HepG2 (cell line): Measurements from ENCODE around the gene DGAT2. TPM values are rescaled to one million over a fixed set of nuclear protein-coding genes. Genes with fewer than 3 reads are reported as not detected.

Experiments
- DDIT3 ChIP-seq: sonication (generic); formaldehyde crosslinking; IDR thresholded peaks from 2 replicates; pipeline ENCODE4 v1.4.0; 2020; ENCODE audit warnings: mild to moderate bottlenecking, missing genetic modification reagents
- FIP1L1 ChIP-seq: fragments of 200-400 bp; formaldehyde crosslinking; IDR thresholded peaks from 2 replicates; pipeline ENCODE4 v1.6.1; 2018; ENCODE audit warnings: low read depth, mild to moderate bottlenecking, low read length, moderate library complexity, borderline replicate concordance; ENCODE audit not compliant: insufficient read depth
- GABPB1 ChIP-seq: IDR thresholded peaks from 2 replicates; pipeline ENCODE4 v1.6.1; 2016; ENCODE audit warnings: mild to moderate bottlenecking, missing genetic modification reagents, moderate library complexity, missing compliant biosample characterization
- HNRNPL ChIP-seq: fragments of 200-400 bp; formaldehyde crosslinking; IDR thresholded peaks from 2 replicates; pipeline ENCODE4 v1.6.1; 2017; ENCODE audit warnings: mild to moderate bottlenecking, low read depth, low read length
- MBNL3 ChIP-seq: fragments of 250-450 bp; sonication (Bioruptor Pico); conservative IDR thresholded peaks from 2 replicates; pipeline ENCODE4 v1.8.0; 2022; ENCODE audit warnings: mild to moderate bottlenecking, inconsistent platforms
- NR1H2 ChIP-seq: sonication (generic); formaldehyde crosslinking; IDR thresholded peaks from 2 replicates; pipeline ENCODE4 v1.8.1; 2022; ENCODE audit warnings: low read depth, missing genetic modification reagents, borderline replicate concordance
- NR2F2 ChIP-seq: IDR thresholded peaks from 2 replicates; pipeline ENCODE4 v1.6.1; 2012; ENCODE audit warnings: low read depth, inconsistent platforms, borderline replicate concordance
- PAXIP1 ChIP-seq: sonication (generic); formaldehyde crosslinking; conservative IDR thresholded peaks from 2 replicates; pipeline ENCODE4 v1.4.0; 2020; ENCODE audit warnings: mild to moderate bottlenecking, missing genetic modification reagents, moderate library complexity
- PITX1 ChIP-seq: sonication (generic); formaldehyde crosslinking; IDR thresholded peaks from 2 replicates; pipeline ENCODE4 v1.5.1; 2020; ENCODE audit warnings: mild to moderate bottlenecking, missing genetic modification reagents
- SALL1 ChIP-seq: sonication (generic); formaldehyde crosslinking; IDR thresholded peaks from 2 replicates; pipeline ENCODE4 v1.8.0; 2022; ENCODE audit warnings: mild to moderate bottlenecking, missing genetic modification reagents
- SALL2 ChIP-seq: sonication (generic); formaldehyde crosslinking; IDR thresholded peaks from 2 replicates; pipeline ENCODE4 v1.8.1; 2023; ENCODE audit warnings: mild to moderate bottlenecking, missing genetic modification reagents, inconsistent platforms
- SNRNP70 ChIP-seq: fragments of 200-400 bp; formaldehyde crosslinking; IDR thresholded peaks from 2 replicates; pipeline ENCODE4 v1.6.1; 2017; ENCODE audit warnings: mild to moderate bottlenecking, low read depth, low read length, moderate library complexity
- THYN1 ChIP-seq: sonication (generic); formaldehyde crosslinking; IDR thresholded peaks from 2 replicates; pipeline ENCODE4 v1.8.1; 2023; ENCODE audit warnings: low read depth, mild to moderate bottlenecking, moderate library complexity, missing genetic modification reagents, borderline replicate concordance
- TOPORS ChIP-seq: sonication (generic); formaldehyde crosslinking; IDR thresholded peaks from 2 replicates; pipeline ENCODE4 v1.8.0; 2023; ENCODE audit warnings: mild to moderate bottlenecking, missing genetic modification reagents
- ZNF431 ChIP-seq: sonication (generic); formaldehyde crosslinking; IDR thresholded peaks from 2 replicates; pipeline ENCODE4 v1.9.0; 2022; ENCODE audit warnings: missing genetic modification reagents, low read depth, mild to moderate bottlenecking, borderline replicate concordance
- ZNF598 ChIP-seq: sonication (generic); formaldehyde crosslinking; IDR thresholded peaks from 2 replicates; pipeline ENCODE4 v1.5.1; 2020; ENCODE audit warnings: mild to moderate bottlenecking, missing genetic modification reagents, borderline replicate concordance
- ZNF607 ChIP-seq: sonication (generic); formaldehyde crosslinking; IDR thresholded peaks from 2 replicates; pipeline ENCODE4 v1.5.1; 2020; ENCODE audit warnings: missing genetic modification reagents, mild to moderate bottlenecking, borderline replicate concordance
- ZNF777 ChIP-seq: sonication (generic); formaldehyde crosslinking; IDR thresholded peaks from 2 replicates; pipeline ENCODE4 v1.4.0; 2020; ENCODE audit warnings: missing genetic modification reagents
- ZNF781 ChIP-seq: sonication (generic); formaldehyde crosslinking; IDR thresholded peaks from 2 replicates; pipeline ENCODE4 v1.5.1; 2020; ENCODE audit warnings: borderline replicate concordance, mild to moderate bottlenecking, missing genetic modification reagents; ENCODE audit errors: not compliant biosample characterization
- ZSCAN20 ChIP-seq: sonication (generic); formaldehyde crosslinking; IDR thresholded peaks from 2 replicates; pipeline ENCODE4 v1.4.0; 2020; ENCODE audit warnings: missing genetic modification reagents, mild to moderate bottlenecking, borderline replicate concordance
- polyA plus RNA-seq, 8 experiments: library from polyadenylated mRNA; depleted of rRNA in 3 of 8; stranded (reverse) in 7 of 8; unstranded in 1 of 8; fragments of >200 nt; fragmentation: Illumina TruSeq in 4 of 8; extraction: Trizol in 4 of 8; gene quantifications; 2 replicates each; pipeline versions ENCODE4 v1.2.1 to v1.2.3, GENCODE V29; 2011 to 2016; ENCODE audit warnings: low read depth in 4 of 8, missing spikeins in 1 of 8, mixed read lengths in 1 of 8; ENCODE audit not compliant: insufficient read depth in 1 of 8
- total RNA-seq, 5 experiments: library from RNA; depleted of rRNA; stranded (reverse); fragments of >200 nt; fragmentation: Illumina TruSeq; extraction: Trizol; gene quantifications; 2 replicates each; pipeline ENCODE4 v1.2.3, GENCODE V29; 2016; ENCODE audit warnings: low read depth in 1 of 5
- TF ChIP-seq, protein P1 (sequence below): sonication (generic); formaldehyde crosslinking; IDR thresholded peaks from 2 replicates; pipeline ENCODE4 v1.5.0; 2020; ENCODE audit warnings: missing genetic modification reagents, mild to moderate bottlenecking, borderline replicate concordance
- TF ChIP-seq, protein P2 (sequence below): fragments of 450-650 bp; IDR thresholded peaks from 2 replicates; pipeline ENCODE4 v1.6.1; 2017

DGAT2 gene
- total and polyA plus RNA-seq, 2 of the 13 experiments (the other 11 are each of a cell fraction or from before 2014, with no cell fraction given) = 39.0 to 65.6 TPM

GRCh38 chr11:75721852-75722668, 46.5 kb upstream of the DGAT2 start (continued):
- TF ChIP-seq, protein P1, sequence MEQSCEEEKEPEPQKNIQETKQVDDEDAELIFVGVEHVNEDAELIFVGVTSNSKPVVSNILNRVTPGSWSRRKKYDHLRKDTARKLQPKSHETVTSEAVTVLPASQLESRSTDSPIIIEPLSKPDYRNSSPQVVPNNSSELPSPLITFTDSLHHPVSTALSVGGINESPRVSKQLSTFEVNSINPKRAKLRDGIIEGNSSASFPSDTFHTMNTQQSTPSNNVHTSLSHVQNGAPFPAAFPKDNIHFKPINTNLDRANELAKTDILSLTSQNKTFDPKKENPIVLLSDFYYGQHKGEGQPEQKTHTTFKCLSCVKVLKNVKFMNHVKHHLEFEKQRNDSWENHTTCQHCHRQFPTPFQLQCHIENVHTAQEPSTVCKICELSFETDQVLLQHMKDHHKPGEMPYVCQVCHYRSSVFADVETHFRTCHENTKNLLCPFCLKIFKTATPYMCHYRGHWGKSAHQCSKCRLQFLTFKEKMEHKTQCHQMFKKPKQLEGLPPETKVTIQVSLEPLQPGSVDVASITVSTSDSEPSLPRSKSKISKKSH = no peak
- 0 out of 2 replicates have a peak, but pooled peaks have one; percentile 72 for TF ChIP-seq TOPORS (CRISPR knock-in tag)
- TF ChIP-seq THYN1 (CRISPR knock-in tag) = no peak
- no peak for TF ChIP-seq FIP1L1
- peak; percentile 99 for TF ChIP-seq HNRNPL
- peak; percentile 55 for TF ChIP-seq ZNF781
- TF ChIP-seq MBNL3 (CRISPR knock-in tag) = no peak
- no peak for TF ChIP-seq SALL2 (CRISPR knock-in tag)
- no peak; the same call in 1 of the 2 replicates for TF ChIP-seq GABPB1
- no peak for TF ChIP-seq ZNF607 (CRISPR knock-in tag)
- no peak for TF ChIP-seq ZNF777 (CRISPR knock-in tag)
- no peak for TF ChIP-seq ZSCAN20 (CRISPR knock-in tag)
- peak; percentile 82 for TF ChIP-seq SALL1
- no peak for TF ChIP-seq ZNF431
- peak; percentile 81 for TF ChIP-seq PAXIP1
- TF ChIP-seq ZNF598 (CRISPR knock-in tag) = 0 out of 2 replicates have a peak, but pooled peaks have one; percentile 50
- TF ChIP-seq NR1H2 = no peak
- TF ChIP-seq SNRNP70 = no peak
- TF ChIP-seq DDIT3 = no peak
- TF ChIP-seq, protein P2, sequence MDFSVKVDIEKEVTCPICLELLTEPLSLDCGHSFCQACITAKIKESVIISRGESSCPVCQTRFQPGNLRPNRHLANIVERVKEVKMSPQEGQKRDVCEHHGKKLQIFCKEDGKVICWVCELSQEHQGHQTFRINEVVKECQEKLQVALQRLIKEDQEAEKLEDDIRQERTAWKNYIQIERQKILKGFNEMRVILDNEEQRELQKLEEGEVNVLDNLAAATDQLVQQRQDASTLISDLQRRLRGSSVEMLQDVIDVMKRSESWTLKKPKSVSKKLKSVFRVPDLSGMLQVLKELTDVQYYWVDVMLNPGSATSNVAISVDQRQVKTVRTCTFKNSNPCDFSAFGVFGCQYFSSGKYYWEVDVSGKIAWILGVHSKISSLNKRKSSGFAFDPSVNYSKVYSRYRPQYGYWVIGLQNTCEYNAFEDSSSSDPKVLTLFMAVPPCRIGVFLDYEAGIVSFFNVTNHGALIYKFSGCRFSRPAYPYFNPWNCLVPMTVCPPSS = no peak
- TF ChIP-seq NR2F2 = 0 out of 2 replicates have a peak, but pooled peaks have one; percentile 57
- TF ChIP-seq PITX1 (CRISPR knock-in tag) = 0 out of 2 replicates have a peak, but pooled peaks have one; percentile 42
